ENCODE measurements around the gene SPC24. TPM values are rescaled to one million over a fixed set of nuclear protein-coding genes. Genes with fewer than 3 reads are reported as not detected.
"Not testable (repeated sequence)": the region's sequence is repeated elsewhere in the genome, so short reads cannot be mapped to it uniquely, and the experiment has no call there.

Gene SPC24
- total RNA-seq, 1 donor from 2014 or later: 2.7 TPM

DNA sequence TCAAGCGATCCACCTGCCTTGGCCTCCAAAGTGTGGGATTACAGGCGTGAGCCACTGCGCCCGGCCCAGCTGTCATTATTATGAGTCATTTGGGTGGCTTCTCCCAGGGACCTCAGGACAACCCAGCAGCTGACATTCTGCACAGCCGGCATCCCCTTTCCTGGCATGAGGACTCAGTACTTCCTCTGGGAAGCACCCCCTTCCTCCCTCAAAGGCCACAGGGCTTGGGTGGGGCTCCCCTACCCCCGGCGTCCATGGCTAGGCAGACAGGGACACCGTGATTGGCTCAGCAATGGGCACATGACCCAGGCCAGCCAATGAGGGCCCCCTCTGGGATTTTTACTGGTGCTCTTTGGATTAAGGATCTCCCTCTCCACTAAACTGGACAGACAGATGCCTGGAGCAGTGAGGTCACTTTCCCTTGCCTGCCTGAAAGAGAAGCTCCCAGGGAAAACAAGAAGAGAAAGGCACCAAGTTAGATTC lies 35.7 kb upstream of the SPC24 start:
- H3K27ac ChIP-seq: peak overlapping the region; percentile 91
- peak overlapping the region; percentile 3 to 18 for H3K4me3 ChIP-seq
- TF ChIP-seq, protein P1, sequence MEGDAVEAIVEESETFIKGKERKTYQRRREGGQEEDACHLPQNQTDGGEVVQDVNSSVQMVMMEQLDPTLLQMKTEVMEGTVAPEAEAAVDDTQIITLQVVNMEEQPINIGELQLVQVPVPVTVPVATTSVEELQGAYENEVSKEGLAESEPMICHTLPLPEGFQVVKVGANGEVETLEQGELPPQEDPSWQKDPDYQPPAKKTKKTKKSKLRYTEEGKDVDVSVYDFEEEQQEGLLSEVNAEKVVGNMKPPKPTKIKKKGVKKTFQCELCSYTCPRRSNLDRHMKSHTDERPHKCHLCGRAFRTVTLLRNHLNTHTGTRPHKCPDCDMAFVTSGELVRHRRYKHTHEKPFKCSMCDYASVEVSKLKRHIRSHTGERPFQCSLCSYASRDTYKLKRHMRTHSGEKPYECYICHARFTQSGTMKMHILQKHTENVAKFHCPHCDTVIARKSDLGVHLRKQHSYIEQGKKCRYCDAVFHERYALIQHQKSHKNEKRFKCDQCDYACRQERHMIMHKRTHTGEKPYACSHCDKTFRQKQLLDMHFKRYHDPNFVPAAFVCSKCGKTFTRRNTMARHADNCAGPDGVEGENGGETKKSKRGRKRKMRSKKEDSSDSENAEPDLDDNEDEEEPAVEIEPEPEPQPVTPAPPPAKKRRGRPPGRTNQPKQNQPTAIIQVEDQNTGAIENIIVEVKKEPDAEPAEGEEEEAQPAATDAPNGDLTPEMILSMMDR (IDR thresholded peaks at IDR 0.05): no peak
- TF ChIP-seq POLR2AphosphoS5 (IDR thresholded peaks at IDR 0.05; ENCODE audit: insufficient read depth in 1 of 2, low read depth in 1 of 2): peak in 1 of 2 donors; percentile 77
- TF ChIP-seq POLR2A (IDR thresholded peaks at IDR 0.05): no peak
- intact Hi-C loops (cut with DNase I): loop anchor here (5.0 kb wide), 1 partner anchor 34 kb away; the partner anchor contains the start of gene SPC24
- peaks cover 79% of the 10 kb centered on the region for H3K4me1 ChIP-seq
- peaks cover 0 to 32% of the 10 kb centered on the region in 2 donors for H3K36me3 ChIP-seq
- no peak for DNase-seq (ENCODE audit: extremely low spot score in 2 of 2)
- H3K27me3 ChIP-seq: no peaks in the 10 kb centered on the region
- H3K9me3 ChIP-seq: no peaks in the 10 kb centered on the region

DNA sequence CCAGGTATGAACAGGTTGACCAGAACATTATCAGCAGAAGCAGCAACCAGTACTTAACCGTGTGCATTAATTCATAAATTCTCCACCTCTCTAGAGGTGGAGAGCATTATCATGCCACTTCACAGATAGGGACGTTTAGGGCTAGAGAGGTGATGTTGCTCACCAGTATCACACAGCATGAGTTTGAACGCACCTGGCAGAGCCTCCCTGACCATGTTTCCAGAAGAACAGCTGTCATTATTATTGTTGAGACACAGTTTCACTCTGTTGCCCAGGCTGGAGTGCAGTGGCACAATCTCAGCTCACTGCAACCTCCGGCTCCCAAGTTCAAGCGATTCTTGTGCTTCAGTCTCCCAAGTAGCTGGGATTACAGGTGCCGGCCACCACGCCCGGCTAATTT lies 34.9 kb upstream of the SPC24 start:
- peak overlapping the region; percentile 91 for H3K27ac ChIP-seq
- peak overlapping the region in 1 of 2 donors; percentile 3 for H3K4me3 ChIP-seq
- intact Hi-C loops (cut with DNase I): loop anchor here (5.0 kb wide), 1 partner anchor 33 kb away; the partner anchor contains the start of gene SPC24
- TF ChIP-seq, protein P1 (IDR thresholded peaks at IDR 0.05): no peak
- TF ChIP-seq POLR2A (IDR thresholded peaks at IDR 0.05): no peak
- no peak for TF ChIP-seq POLR2AphosphoS5 (IDR thresholded peaks at IDR 0.05; ENCODE audit: insufficient read depth in 1 of 2, low read depth in 1 of 2)
- no peak for DNase-seq (ENCODE audit: extremely low spot score in 2 of 2)
- no peaks in the 10 kb centered on the region for H3K9me3 ChIP-seq
- peaks cover 79% of the 10 kb centered on the region for H3K4me1 ChIP-seq
- H3K36me3 ChIP-seq: peaks cover 0 to 37% of the 10 kb centered on the region in 2 donors
- H3K27me3 ChIP-seq: no peaks in the 10 kb centered on the region

DNA sequence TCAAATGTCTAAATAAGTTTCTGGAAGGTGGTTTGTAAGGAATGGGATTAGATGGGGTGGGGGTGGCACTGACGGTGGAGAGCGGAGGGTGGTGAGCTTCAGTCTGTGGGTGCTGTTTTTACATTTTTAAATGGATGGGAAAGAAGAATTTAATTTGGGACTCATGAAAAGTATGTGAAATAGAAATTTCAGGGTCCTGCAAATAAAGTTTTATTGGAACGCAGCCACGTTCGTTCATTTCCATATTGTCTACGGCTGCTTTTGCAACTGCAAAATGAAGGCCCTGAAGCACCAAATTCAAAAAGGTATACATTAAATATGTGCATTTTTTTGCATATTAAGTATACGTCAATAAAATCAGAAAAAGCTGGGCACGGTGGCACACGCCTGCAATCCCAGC lies 31.9 kb upstream of the SPC24 start:
- intact Hi-C loops (cut with DNase I): no loop called here
- Histone ChIP-seq H3K4me3 (no peak overlapping the region), H3K27ac (peak overlapping the region; percentile 91), H3K36me3 (peaks cover 0 to 30% of the 10 kb centered on the region in 2 donors), H3K4me1 (peaks cover 63% of the 10 kb centered on the region), H3K9me3 (no peaks in the 10 kb centered on the region), H3K27me3 (no peaks in the 10 kb centered on the region)
- DNase-seq (ENCODE audit: extremely low spot score in 2 of 2): no peak
- TF ChIP-seq POLR2A (IDR thresholded peaks at IDR 0.05): no peak
- TF ChIP-seq, protein P1 (IDR thresholded peaks at IDR 0.05): no peak
- no peak for TF ChIP-seq POLR2AphosphoS5 (IDR thresholded peaks at IDR 0.05; ENCODE audit: insufficient read depth in 1 of 2, low read depth in 1 of 2)

DNA sequence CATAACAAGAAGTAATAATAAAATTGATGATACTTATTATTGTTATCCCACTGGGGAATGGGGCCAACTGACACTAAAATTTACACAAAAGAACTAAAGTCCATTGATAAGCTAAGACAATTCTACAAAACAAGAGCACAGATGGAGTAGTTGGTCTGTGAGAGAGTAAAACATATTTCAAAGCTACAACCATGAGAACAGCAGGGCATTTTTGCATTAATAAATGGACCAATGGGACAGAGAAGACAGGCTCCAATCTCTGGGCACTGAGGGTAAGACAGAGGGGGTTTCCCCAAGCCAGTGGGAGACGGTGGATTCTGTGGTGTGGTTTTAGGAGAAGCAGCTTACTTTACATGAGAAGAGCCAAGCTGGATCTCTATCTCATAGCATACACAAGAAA lies 27.4 kb upstream of the SPC24 start:
- Histone ChIP-seq H3K4me3 (no peak overlapping the region), H3K36me3 (peaks cover 0 to 36% of the 10 kb centered on the region in 2 donors), H3K27ac (no peak overlapping the region), H3K9me3 (no peaks in the 10 kb centered on the region), H3K27me3 (no peaks in the 10 kb centered on the region), H3K4me1 (peaks cover 62% of the 10 kb centered on the region)
- intact Hi-C loops (cut with DNase I): no loop called here
- TF ChIP-seq POLR2AphosphoS5 (IDR thresholded peaks at IDR 0.05; ENCODE audit: insufficient read depth in 1 of 2, low read depth in 1 of 2) (no peak), POLR2A (IDR thresholded peaks at IDR 0.05) (no peak)
- TF ChIP-seq, protein P1 (IDR thresholded peaks at IDR 0.05): no peak
- no peak for DNase-seq (ENCODE audit: extremely low spot score in 2 of 2)

DNA sequence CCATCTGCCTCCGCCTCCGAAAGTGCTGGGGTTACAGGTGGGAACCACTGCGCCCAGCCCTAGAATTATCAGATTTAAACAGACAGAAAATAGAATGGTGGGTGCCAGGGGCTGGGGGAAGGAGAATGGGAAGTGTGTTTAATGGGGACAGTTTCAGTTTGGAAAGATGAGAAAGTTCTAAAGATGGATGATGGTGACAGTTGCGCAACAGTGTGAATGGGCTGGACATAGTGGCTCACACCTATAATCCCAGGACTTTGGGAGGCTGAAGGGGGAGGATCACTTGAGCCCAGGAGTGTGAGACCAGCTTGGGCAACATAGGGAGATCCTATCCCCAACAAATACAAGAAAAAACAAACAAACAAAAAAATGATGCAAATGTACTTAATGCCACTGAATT lies 25.9 kb upstream of the SPC24 start:
- Histone ChIP-seq H3K4me1 (peaks cover 61% of the 10 kb centered on the region), H3K27ac (peak overlapping the region; percentile 80), H3K36me3 (peaks cover 3 to 44% of the 10 kb centered on the region in 2 donors), H3K27me3 (no peaks in the 10 kb centered on the region), H3K4me3 (no peak overlapping the region), H3K9me3 (no peaks in the 10 kb centered on the region)
- TF ChIP-seq POLR2AphosphoS5 (IDR thresholded peaks at IDR 0.05; ENCODE audit: insufficient read depth in 1 of 2, low read depth in 1 of 2) (no peak), POLR2A (IDR thresholded peaks at IDR 0.05) (no peak)
- TF ChIP-seq, protein P1 (IDR thresholded peaks at IDR 0.05): no peak
- DNase-seq (ENCODE audit: extremely low spot score in 2 of 2): no peak
- intact Hi-C loops (cut with DNase I): no loop called here

DNA sequence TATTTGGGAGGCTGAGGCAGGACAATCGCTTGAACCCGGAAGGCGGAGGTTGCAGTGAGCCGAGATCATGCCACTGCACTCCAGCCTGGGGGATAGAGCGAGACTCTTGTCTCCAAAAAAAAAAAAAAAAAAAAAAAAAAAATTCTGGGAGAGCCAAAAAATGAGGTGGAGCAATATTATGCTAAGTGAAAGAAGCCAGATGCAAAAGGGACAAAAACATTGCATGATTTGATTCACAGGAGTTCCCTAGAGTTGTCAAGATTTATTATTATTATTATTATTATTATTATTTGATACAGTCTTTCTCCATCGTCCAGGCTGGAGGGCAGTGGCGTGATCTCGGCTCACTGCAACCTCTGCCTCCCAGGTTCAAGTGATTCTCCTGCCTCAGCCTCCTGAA lies 25.4 kb upstream of the SPC24 start:
- Histone ChIP-seq H3K36me3 (peaks cover 3 to 49% of the 10 kb centered on the region in 2 donors), H3K27ac (peak overlapping the region; percentile 80), H3K4me1 (peaks cover 56% of the 10 kb centered on the region)

More for the DNA sequence above, 25.4 kb upstream of the SPC24 start:
- intact Hi-C loops (cut with DNase I); H3K9me3 ChIP-seq; DNase-seq (ENCODE audit: extremely low spot score in 2 of 2); H3K27me3 ChIP-seq; H3K4me3 ChIP-seq: not testable (repeated sequence)

All from vagina (tissue), 2 donors.